HEK293T (cell line): ENCODE results near the gene OPTN.

Experiments
- CTCF ChIA-PET: fragments of 350-600 bp; formaldehyde crosslinking; extraction: SDS; loops from one replicate; lab custom pipeline; 2021; ENCODE audit warnings: antibody characterized with exemption, inconsistent platforms; lab: Yijun Ruan, JAX
- POLR2A ChIA-PET: fragments of 350-600 bp; formaldehyde crosslinking; extraction: SDS; loops from one replicate; lab custom pipeline; 2020; ENCODE audit warnings: antibody characterized with exemption, inconsistent platforms; lab: Yijun Ruan, JAX
- DNase-seq: peaks from one replicate; pipeline ENCODE4 v3.0.0; 2012; ENCODE audit warnings: mixed read lengths; ENCODE audit errors: extremely low spot score
- ARNT ChIP-seq: fragments of 450-650 bp; IDR thresholded peaks from 2 replicates; pipeline ENCODE4 v1.6.1; 2017; ENCODE audit warnings: mild to moderate bottlenecking
- BHLHE40 ChIP-seq: fragments of 450-650 bp; IDR thresholded peaks from 2 replicates; pipeline ENCODE4 v1.6.1; 2016; ENCODE audit warnings: mild to moderate bottlenecking, moderate library complexity, borderline replicate concordance
- CTBP1 ChIP-seq: fragments of 450-650 bp; IDR thresholded peaks from 2 replicates; pipeline ENCODE4 v1.6.1; 2016; ENCODE audit warnings: borderline replicate concordance
- ELF4 ChIP-seq: fragments of 450-650 bp; IDR thresholded peaks from 2 replicates; pipeline ENCODE4 v1.6.1; 2017; ENCODE audit warnings: antibody characterized with exemption
- FOXA1 ChIP-seq: fragments of 450-650 bp; IDR thresholded peaks from 2 replicates; pipeline ENCODE4 v1.6.1; 2016; ENCODE audit warnings: mild to moderate bottlenecking
- FOXK2 ChIP-seq: fragments of 450-650 bp; IDR thresholded peaks from 2 replicates; pipeline ENCODE4 v1.6.1; 2016; ENCODE audit warnings: mild to moderate bottlenecking
- FOXM1 ChIP-seq: fragments of 450-650 bp; IDR thresholded peaks from 2 replicates; pipeline ENCODE4 v1.6.1; 2017; ENCODE audit warnings: mild to moderate bottlenecking, borderline replicate concordance
- HDGF ChIP-seq: fragments of 450-650 bp; IDR thresholded peaks from 2 replicates; pipeline ENCODE4 v1.6.1; 2017; ENCODE audit warnings: antibody characterized with exemption, borderline replicate concordance
- L3MBTL2 ChIP-seq: fragments of 450-650 bp; conservative IDR thresholded peaks from 2 replicates; pipeline ENCODE4 v1.6.1; 2016; ENCODE audit warnings: mild to moderate bottlenecking
- LEF1 ChIP-seq: fragments of 450-650 bp; IDR thresholded peaks from 2 replicates; pipeline ENCODE4 v1.6.1; 2017; ENCODE audit warnings: mild to moderate bottlenecking, borderline replicate concordance
- NFRKB ChIP-seq: fragments of 450-650 bp; IDR thresholded peaks from 2 replicates; pipeline ENCODE4 v1.6.1; 2016; ENCODE audit warnings: mild to moderate bottlenecking, moderate library complexity
- PKNOX1 ChIP-seq: fragments of 450-650 bp; IDR thresholded peaks from 2 replicates; pipeline ENCODE4 v1.6.1; 2016
- SP1 ChIP-seq: fragments of 450-650 bp; IDR thresholded peaks from 2 replicates; pipeline ENCODE4 v1.6.1; 2017
- SUZ12 ChIP-seq: fragments of 450-650 bp; IDR thresholded peaks from 2 replicates; pipeline ENCODE4 v1.6.1; 2016; ENCODE audit warnings: mild to moderate bottlenecking
- TARDBP ChIP-seq: fragments of 450-650 bp; IDR thresholded peaks from 2 replicates; pipeline ENCODE4 v1.6.1; 2016
- ZNF384 ChIP-seq: fragments of 450-650 bp; IDR thresholded peaks from 2 replicates; pipeline ENCODE4 v1.6.1; 2016

The OPTN gene

DNA sequence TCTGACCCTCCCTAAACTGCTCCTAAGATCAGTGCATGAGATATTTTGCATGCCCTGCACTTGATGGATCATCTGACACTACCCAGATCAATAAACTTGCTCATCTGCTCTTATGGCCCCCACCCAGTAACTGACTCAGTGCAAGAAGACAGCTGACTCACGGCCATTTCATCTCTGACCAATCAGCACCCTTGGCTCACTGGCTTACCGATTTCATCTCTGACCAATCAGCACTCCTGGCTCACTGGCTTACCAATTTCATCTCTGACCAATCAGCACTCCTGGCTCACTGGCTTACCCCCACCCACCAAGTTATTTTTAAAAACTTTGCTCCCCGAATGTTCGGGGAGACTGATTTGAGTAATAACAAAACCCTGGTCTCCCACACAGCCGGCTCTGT, 37.2 kb upstream of the OPTN start:
- CTCF ChIA-PET, result no interaction called here
- TF ChIP-seq BHLHE40 (no peak), FOXA1 (no peak), HDGF (no peak), FOXK2 (no peak), CTBP1 (no peak)
- no peak for DNase-seq
- POLR2A ChIA-PET, result interaction anchor here (0.6 kb wide), 1 partner anchor 24 kb away, joined by 3 read pairs; no protein-coding TSS in a partner anchor

DNA sequence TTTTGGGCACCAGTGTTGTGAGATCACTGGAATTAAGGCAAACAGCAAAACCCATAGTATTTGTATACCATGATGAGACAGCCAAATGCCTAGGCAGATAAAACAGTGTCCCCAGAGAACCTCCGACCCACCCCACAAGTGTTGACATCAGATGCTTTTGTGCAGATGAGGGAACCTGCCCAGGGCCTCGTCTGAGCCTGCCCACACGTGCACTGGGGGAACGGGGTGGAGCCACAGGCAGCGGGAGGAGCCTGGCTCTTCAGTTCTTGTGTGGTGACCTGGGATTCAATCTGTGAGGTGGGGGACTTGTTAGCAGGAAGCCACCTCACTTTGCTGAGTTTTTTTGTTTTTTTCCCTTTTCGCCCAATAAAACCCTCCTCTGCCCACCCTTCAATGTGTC, 33.4 kb upstream of the OPTN start:
- TF ChIP-seq L3MBTL2 (peak; percentile 45), FOXA1 (no peak)
- ChIA-PET CTCF (no interaction called here), POLR2A (no interaction called here)
- no peak for DNase-seq

- ChIA-PET CTCF (no interaction called here), POLR2A (no interaction called here)
- TF ChIP-seq SUZ12 (no peak), TARDBP (no peak), ZNF384 (no peak), ARNT (no peak), SP1 (no peak), HDGF (no peak), PKNOX1 (no peak), L3MBTL2 (no peak), NFRKB (no peak), ELF4 (no peak)
- no peak for DNase-seq
Measured at GRCh38 chr10:13067431-13067830, 32.5 kb upstream of the OPTN start.

DNA sequence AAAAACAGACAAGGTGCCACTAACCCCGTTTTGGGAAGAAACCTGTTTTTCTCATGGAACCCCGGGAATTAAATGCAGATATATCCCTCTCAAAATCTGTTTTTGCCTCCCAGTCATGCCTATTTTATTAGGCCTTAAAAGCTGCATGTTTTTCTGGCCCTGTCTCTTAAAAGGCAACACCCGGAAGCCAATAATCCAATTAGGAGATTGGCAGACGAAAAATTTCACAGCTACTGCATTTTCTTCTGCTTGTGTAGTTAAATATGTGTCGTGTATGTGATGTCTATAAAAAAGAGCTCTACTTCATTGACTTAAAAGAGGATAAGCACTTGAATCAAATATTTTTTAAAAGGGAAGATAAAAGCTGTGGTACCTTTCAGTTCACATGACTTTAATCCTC, 31.9 kb upstream of the OPTN start:
- TF ChIP-seq ELF4 (no peak), L3MBTL2 (no peak), FOXM1 (no peak), HDGF (no peak), BHLHE40 (no peak)
- no peak for DNase-seq
- CTCF ChIA-PET, result no interaction called here
- POLR2A ChIA-PET, result no interaction called here

DNA sequence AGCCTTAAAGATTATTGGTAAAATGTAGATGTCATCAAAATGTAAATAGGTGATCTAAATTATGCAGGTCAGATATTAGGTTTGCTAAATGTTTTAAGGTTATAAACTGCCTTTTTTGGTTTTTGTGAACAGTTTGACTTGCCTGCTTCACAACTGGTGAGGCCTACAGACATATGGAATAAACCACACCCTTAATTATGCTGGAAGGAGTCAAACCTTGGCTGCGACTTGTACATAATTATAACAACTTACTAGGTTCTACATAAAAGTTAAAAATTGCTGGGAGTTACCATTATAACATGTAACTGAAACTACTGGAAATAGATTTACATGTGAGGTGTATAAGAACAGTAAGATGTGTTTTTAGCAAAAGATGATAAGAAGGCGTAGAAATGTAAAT, 31.5 kb upstream of the OPTN start:
- CTCF ChIA-PET, result no interaction called here
- POLR2A ChIA-PET, result no interaction called here
- TF ChIP-seq CTBP1, result no peak
- no peak for TF ChIP-seq HDGF
- no peak for TF ChIP-seq NFRKB
- no peak for TF ChIP-seq FOXK2
- TF ChIP-seq SUZ12, result no peak
- TF ChIP-seq FOXM1, result no peak
- no peak for TF ChIP-seq FOXA1
- TF ChIP-seq ELF4, result no peak
- TF ChIP-seq SP1, result no peak
- no peak for TF ChIP-seq L3MBTL2
- TF ChIP-seq BHLHE40, result no peak
- TF ChIP-seq ARNT, result no peak
- no peak for TF ChIP-seq LEF1
- TF ChIP-seq TARDBP, result no peak
- TF ChIP-seq ZNF384, result no peak
- no peak for TF ChIP-seq PKNOX1
- DNase-seq, result no peak

- ChIA-PET POLR2A (no interaction called here), CTCF (no interaction called here)
- no peak for DNase-seq
- TF ChIP-seq NFRKB, result no peak
- TF ChIP-seq L3MBTL2, result peak; percentile 42
- no peak for TF ChIP-seq HDGF
Measured at GRCh38 chr10:13072339-13072738, 27.6 kb upstream of the OPTN start.

DNA sequence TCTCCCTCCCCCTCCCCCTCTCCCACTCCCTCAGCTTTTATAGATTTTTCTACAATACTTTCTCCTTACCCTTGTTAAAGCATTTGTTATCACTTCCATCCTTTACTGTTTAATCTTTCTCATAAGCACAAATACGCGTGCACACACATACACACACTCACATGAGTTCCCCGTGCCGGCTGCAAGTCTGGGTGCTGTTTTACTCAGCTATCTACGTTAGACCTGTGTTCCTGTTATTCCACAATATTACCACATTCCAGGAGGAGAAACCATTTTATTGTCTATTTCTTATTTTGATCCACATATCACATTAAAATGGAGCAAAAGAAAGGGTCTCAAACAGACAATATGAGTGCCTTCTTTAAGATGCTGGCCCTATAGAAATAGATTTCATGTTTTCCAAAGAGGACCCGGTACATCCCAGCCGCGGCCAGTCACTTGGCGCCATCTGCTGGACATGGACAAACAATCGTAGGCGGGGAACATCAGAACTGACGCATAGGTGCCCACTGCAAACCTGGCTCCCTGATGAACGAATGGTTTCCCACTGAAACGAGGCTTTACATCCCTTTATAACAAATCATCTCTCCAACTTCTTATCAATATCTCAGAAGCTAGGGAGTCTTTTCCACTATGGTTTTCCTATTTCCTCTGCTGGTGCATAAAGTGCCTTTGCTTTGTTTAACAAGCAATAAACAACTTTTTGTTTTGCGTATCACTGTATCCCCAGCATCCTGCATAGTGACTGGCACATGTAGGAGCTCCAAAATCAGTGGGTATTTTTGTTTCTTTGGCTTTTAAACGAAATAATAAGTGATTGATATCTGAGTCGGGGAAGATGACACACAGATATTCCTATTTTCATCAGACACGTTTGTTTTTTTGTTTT, 25.2 kb upstream of the OPTN start:
- TF ChIP-seq TARDBP (no peak), PKNOX1 (no peak), SP1 (no peak), ELF4 (no peak), HDGF (no peak), SUZ12 (no peak), BHLHE40 (no peak), ARNT (no peak), ZNF384 (no peak), FOXA1 (no peak), FOXM1 (no peak), LEF1 (no peak), FOXK2 (no peak), NFRKB (no peak), CTBP1 (no peak)

More for the DNA sequence above, 25.2 kb upstream of the OPTN start:
- ChIA-PET POLR2A (no interaction called here), CTCF (interaction anchor here (0.6 to 1.7 kb wide), 5 partner anchors 10 to 297 kb away, joined by 3 to 9 read pairs (median 3); no protein-coding TSS in a partner anchor)
- peak; percentile 79 for DNase-seq
